ENCODE measurements around the gene RETREG2.

Gene RETREG2

DNA sequence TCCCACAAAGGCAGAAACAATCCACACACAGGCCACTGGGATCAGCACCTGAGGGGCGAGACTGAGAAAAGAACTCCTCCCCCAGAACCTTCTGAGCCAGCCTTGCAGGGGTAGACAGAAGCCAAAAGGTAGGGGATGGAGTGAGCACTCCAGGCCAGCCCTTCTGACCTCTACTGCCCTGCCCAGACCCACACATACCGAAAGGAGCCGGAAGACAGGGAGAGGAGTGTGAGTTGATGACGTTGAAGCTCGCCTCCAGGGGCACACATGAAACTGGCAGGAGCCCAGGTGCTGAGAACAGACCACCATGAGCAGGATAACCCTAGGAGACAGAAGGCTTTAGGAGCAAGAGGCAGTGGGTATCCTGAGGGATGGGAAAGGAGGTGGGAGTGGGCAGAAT, 10.1 kb upstream of the RETREG2 start:
- Histone ChIP-seq H3K4me3 (no peak overlapping the region), H3K27ac (no peak overlapping the region)

DNA sequence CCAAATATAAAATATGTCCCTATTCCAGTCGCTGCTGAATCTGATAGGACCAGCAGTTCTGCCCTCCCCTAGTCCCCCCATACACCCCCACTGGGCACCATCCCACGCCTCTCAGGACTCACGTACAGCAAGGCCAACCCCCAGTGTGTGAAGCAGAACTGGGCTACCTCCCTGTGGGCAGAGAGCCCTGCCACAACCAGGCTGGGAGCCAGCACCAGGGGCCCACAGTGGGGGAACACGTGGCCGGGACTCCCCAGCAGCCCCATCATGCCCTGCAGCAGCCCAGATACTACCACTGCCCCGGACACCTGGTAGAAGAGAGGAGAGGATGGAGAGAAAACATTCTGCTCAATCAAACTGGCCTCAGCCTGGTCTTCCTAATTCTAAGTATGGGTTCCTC, 9.5 kb upstream of the RETREG2 start:
- H3K4me3 ChIP-seq, result no peak overlapping the region

DNA sequence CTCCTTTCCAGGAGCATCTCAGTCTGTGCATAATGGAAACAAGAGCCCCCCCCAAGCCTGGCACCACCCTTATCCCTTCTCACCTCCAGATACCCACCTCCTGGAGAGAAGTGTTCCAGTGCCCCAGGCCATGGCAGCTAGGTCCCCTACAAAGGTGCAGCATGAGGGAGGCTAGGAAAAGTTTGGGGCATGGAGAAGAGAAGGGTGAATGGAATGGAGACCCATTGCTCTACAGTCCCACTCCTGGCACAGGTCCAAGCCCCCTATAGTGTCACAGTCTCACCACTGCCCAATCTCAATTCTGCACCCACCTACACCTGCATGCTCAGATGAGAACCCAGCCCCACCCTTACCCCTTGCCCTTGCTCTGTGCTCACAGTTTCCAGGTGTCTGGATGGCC, 9.1 kb upstream of the RETREG2 start:
- Histone ChIP-seq H3K27ac (peak overlapping the region in 1 of 21 experiments; percentile 2), H3K4me3 (no peak overlapping the region)

More for the DNA sequence above, 9.5 kb upstream of the RETREG2 start:
- peak overlapping the region in 1 of 21 experiments; percentile 2 for H3K27ac ChIP-seq

DNA sequence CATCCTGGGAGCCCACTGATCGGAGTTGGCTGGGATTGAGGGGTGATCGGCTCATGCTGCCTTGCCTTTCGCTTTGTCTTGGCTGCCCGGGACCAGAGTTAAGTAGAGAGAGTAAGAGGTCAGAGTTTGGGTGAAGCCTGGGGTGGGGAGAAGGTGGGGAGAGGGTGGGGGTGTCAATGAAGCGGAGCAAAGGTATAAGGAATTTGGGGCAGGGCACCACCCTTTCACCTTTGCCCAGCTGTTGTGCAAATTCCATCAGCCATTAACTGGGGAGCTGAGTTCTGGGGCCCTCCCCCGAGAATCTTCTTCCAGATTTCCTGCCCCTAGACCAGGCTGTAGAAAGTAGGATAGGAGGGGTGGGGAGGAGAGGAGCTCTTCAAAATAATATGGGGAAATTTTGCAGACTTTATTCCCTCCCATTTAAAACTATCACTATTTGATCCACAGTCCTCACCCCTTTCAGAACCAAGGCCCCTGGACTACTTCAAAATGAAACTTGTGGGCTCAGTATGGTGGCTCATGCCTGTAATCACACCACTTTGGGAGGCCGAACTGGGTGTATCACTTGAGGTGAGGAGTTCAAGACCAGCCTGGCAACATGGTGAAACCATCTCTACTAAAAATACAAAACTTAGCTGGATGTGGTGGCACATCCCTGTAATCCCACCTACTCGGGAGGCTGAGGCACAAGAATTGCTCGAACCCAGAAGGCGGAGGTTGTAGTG, 8.0 kb upstream of the RETREG2 start, which contains the start of gene SLC23A3:
TSS of gene SLC23A3 (minus strand) at position 100 of the 725 bp plus-strand sequence. CDS start at position 55, 45 bp downstream.
- Histone ChIP-seq H3K4me3 (no peak within 1 kb of the TSS), H3K27ac (peak within 1 kb of the TSS in 3 of 21 experiments; percentile 2 to 55 (median 16))

DNA sequence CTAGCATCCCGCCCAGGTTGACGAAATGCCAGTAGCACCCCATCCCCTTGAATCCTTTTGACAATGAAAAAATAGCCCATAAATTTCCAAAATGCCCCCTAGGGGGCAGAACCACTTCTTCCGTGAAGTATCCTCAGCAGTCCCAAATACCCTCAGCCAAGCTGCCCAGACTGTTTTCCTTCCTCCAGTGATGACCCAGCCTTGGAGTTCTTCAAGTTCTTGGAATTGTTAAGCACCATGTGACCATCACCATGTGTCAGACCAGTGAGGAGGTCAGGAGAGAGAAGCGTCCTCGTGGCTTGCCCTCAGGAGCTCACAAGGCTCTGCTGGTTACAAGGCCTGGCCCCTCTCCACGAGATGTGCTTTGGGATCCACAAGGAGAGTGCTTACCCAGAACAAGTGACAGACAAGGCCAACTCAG, 6.8 kb upstream of the RETREG2 start:
- peak overlapping the region in 12 of 21 experiments; percentile 1 to 71 (median 52) for H3K27ac ChIP-seq
- H3K4me3 ChIP-seq, result no peak overlapping the region

DNA sequence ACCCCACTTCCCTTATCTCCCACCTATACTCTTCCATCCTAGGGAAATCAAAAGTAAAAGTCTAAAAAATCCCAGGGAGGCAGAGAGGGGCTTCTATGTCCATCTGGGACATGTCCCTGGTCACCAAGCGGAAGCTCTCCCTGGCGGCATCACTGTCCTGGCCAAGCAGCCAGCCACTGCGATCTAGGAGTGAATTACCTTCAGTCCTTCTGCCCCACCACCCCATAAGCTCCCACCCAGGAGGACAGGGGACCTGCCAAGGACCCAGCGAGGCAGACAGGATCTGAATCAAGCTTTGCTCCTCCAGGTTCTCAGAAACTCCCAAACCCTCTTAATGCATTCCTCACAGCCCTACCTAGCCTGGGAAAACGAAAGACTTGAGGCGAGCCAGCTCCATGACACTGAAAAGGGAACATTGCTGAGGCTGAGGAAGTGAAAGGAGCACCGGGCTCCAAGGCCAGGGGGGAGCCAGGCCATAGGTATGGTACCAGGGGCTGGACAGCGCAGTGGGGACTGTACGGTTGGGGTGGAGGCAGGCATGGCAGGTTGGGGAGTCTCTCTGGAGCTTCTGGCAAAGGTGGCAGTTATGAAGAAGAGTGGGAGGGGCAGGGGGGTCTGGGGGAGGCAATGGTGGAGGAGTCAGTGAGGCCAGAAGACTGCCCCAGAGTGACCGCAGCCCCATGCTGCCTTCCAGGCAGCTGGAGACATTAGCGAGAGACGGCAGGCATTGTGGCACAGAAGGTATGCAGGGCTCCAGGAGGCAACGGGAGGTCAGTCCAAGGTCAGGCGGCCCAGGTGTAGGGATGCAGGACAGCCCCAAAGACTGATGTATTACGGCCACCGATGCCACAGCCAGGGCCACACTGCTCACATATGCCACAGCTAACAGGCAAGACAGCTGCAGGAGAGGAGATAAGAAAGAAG, 5.6 kb upstream of the RETREG2 start:
- Histone ChIP-seq H3K4me3 (no peak overlapping the region), H3K27ac (peak overlapping the region in 6 of 21 experiments; percentile 47 to 71 (median 56))

DNA sequence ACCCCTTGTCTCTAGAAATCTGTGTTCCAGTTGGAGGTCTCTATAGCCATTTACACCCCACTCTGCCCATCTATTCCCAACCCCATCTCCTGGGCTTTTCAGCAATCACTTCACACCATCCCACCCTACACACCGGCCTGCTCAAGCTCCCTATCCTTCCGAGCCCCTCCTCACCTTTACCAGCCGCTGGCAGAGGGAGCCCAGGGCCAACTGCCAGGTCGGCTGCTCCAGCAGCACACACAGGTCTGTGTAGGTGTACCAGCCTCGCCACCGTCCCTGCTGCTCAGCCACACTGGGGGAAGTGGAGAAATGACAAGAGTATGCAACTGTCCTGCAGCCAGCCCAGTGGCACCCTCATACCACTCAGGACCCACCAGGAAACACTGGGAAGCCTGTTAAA, 4.9 kb upstream of the RETREG2 start:
- Histone ChIP-seq H3K4me3 (no peak overlapping the region), H3K27ac (no peak overlapping the region)

DNA sequence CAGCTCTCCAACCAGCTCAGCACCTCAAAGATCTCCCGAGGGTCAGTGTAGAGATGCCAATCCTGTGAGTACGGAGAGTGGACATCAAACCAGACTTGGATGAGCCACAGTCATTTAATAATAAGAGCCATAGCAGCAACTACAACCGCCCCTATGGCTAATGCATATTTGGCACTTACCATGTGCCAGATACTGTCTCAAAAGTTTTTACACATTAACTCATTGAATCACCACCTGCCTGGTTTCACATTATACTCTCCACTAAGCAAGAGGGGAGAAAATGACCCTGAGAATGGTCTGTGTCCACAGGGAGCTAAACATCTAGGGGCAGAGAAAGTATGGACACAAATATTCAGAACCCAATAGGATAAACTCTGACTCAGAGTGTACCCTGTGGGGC, 3.9 kb upstream of the RETREG2 start:
- no peak overlapping the region for H3K4me3 ChIP-seq
- no peak overlapping the region for H3K27ac ChIP-seq

DNA sequence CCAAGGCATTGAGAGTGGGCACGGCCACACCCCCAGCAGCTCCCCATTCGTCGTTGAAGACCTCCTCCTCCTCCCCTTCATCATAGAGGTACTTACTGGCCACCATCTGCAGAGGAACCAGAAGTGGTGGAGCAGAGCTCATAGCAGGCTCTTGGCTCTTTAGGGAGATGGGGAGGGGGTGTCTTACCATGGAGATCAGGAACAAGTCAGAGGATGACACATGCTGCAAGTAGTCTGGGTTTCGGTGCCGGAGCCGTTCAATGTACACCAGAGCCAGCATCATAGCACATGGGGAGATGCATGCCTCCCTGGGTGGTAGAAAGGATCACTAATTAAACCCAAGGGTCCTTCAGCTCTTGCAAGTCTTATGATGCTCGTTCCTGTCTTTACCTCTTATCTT, 3.3 kb upstream of the RETREG2 start:
- Histone ChIP-seq H3K4me3 (no peak overlapping the region), H3K27ac (peak overlapping the region in 1 of 21 experiments; percentile 16)

DNA sequence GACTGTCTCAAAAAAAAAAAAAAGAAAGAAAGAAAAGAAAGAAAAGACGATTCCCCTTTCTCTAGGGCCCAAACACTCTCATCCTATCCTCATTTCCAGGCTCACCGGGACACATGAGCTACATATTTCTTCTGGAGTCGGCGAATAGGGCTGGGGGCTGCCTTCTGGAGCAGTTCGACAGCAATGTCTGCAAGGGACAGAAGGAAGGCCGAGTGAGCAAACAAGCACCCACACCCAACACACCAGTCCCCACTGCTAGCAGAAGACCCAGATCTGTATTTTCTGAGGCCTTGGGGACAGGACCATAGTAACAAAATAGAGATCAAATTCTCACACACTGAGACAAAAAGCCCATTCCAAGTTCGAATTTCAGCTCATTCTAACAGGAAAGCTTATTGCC, 2.6 kb upstream of the RETREG2 start:
- peak overlapping the region in 3 of 7 experiments; percentile 65 to 99 (median 99) for H3K4me3 ChIP-seq
- peak overlapping the region in 12 of 21 experiments; percentile 92 to 98 (median 98) for H3K27ac ChIP-seq

DNA sequence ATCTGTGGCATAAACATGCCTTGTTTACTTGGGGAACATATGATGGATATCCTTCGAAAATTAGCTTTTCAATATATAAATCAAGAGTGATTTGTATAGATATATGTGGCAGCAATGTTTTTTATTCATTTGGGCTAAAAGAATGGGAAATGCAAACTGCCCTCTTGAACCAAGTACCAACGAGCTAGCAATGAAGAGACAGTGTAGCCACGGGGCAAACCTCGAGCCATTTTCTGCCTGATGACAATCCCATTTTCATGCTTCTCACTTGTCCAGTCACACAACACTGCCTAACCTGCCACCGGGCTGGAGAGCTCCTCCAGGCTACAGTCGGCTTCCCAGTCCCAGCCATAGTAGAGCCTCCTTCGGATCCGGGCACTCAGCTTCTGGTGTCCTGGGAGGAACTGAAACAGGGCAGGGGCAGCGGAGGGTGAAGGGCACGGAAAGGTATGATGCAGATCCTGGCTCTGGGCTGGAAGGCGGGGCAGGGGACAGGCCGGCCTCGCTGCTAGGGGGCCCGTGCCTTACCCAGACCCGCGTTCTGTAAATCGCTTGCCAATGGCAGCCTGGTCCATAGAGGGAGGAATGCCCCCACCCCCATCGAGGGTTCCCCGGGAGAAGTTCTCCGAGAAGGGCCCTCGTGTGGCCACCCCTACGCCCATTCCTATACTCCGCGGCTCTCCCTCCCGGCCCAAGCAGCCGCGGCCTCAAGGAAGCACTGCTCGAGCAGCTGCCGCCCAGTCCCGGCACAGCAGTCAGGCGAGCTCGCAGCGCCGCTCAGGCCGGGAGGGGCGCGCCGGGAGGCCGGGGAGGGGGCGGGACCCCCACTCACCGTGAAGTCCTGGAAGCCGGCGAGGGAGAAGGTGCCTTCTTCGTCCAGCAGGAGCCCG, 1.9 kb upstream of the RETREG2 start:
- H3K27ac ChIP-seq, result peak overlapping the region; percentile 63 to 100 (median 98)
- peak overlapping the region; percentile 65 to 99 (median 96) for H3K4me3 ChIP-seq

DNA sequence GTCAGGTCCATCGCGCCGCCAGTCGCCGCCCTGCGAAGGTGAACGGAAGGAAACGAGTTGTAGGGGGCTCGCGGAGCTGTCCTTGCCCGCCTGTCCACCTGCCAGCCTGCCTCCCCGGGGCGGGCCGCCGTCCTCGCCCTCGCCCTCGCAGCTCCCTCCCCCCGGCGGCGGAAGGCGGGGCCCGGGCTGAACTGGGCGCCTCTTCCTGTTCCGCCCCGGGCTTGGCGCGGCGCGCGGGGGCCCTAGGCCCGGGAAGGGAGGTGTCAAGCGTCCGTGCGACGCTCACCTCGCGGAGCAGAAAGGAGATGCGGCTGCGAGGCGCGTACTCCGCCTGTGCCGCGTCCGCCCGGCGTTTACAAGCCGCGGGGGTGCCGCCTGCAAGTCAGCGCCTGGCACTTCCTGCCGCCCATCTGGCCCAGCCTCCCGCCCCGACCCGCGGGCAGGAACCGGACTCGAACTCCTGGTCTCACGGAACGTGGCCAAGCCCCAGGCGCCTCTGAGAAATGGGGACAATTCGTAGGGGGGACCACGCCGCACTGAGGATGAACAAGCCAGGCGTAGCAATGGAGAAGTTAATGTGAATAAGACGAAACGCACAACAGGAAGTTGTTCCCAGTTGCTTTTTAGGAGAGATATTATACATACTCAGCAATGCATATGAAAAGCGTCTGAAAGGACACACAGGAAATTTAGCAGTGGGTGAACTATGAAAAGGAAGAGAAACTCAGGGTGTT, 1.1 kb upstream of the RETREG2 start, which contains the start of gene CNPPD1:
TSS of gene CNPPD1 (minus strand) at position 108 of the 734 bp plus-strand sequence. CDS start at position 11, 97 bp downstream.
- H3K4me3 ChIP-seq, result peak within 1 kb of the TSS; percentile 65 to 99 (median 96)
- peak within 1 kb of the TSS; percentile 63 to 100 (median 98) for H3K27ac ChIP-seq

DNA sequence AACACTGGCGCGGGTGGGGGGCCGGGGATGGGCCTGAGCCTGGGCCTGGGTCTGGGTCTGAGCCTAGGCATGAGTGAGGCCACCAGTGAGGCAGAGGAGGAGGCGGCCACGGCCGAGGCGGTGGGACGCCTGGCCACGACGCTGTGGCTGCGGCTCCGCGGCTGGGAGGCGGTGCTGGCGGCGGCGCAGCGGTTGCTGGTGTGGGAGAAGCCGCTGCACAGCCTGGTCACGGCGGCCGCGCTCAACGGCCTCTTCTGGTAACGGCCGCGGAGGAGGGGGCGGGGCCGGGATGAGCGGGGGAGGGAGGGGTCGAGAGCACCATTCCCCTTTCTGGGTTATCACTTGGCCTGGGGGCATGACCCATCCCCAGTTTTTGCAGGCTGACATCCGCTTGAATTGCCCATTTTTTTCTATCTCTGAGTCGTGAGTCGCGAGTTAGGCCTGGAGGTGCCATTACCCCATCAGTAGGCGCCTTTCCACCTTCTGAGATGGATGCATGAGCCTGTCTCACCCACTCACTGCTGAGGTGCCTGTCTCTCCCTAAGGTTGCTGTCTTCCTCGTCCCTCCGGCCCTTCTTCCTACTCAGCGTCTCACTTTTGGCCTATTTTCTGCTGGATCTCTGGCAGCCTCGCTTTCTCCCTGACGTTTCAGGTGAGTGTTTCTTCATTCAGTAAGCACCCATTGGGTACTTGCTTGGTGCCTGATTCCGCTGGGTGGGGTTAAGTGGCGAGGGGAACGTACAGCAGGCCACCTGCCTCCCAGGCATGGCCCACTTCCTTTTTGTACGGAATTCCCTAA, 501 bp downstream of the RETREG2 start:
- Histone ChIP-seq H3K4me3 (peak overlapping the region; percentile 65 to 99 (median 96)), H3K27ac (peak overlapping the region; percentile 82 to 100 (median 98))

DNA sequence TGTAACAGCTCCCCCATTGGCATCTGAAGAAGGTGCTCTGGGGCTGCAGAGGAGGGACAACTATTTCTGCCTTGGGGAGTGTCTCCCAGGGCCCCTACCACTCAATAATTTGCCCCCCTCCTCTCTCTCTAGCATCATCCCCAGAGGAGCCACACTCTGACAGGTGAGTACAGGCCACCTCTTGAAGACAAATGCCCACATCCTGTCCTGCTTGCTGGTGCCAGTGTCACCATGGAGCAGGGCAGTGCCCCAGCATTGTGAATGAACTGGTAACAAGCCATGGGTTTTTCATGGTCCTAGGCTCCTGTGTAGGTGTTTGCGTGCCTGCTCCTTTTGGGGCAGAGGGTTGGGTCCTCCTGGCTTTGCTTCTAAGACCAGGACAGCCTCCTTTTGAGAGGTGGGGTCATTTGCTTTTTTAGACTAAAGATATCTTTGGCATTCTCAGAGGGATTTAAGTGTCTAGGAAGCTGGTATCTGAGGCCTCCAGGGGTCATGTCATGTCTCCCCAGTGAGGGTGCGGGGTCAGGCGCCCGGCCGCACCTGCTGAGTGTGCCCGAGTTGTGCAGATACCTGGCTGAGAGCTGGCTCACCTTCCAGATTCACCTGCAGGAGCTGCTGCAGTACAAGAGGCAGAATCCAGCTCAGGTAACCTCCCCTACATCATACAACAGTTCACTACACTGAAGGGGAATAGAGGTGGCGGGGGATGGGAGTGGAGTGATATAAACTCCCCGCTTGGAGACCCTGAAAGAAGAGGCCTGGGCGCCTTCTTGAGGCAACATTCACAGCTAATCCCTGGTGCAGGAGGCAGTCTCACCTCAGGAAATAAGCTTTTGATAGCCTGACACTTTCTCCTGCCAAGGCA, 1.8 kb downstream of the RETREG2 start:
- peak overlapping the region in 1 of 7 experiments; percentile 97 for H3K4me3 ChIP-seq
- H3K27ac ChIP-seq, result peak overlapping the region in 2 of 21 experiments; percentile 96 to 98

DNA sequence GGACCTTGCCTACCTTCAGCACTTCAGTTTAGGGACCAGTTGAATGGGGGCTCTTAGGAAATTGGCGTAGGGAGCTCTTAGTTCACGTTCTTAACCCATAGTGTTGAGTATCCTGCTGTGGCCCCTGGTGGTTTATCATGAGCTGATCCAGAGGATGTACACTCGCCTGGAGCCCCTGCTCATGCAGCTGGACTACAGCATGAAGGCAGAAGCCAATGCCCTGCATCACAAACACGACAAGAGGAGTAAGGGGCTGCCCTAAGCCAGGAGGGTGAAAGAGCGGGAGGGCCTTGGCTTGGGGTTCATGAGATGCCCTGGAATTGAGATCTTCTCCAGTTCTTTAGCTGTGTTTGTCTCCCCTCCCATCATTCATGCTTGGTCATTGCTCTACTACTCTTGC, 2.9 kb downstream of the RETREG2 start:
- Histone ChIP-seq H3K27ac (no peak overlapping the region), H3K4me3 (no peak overlapping the region)

DNA sequence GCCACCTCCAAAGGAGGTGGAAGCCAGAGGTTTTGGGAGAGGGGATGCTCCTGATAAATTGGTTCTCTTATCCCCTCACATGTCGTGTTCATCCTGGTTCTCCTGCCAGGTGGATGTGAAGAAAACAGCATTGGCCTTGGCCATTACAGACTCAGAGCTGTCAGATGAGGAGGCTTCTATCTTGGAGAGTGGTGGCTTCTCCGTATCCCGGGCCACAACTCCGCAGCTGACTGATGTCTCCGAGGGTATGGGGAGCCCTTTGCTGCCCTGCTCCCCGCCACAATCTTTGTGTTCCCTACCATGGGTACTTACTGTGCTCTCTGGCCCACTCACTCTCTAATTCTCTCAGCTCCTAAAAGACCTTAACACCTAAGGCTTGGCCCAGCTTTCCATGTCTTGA, 3.5 kb downstream of the RETREG2 start:
- H3K27ac ChIP-seq, result no peak overlapping the region
- no peak overlapping the region for H3K4me3 ChIP-seq
